ENCODE data around the gene PRAC1.

DNA sequence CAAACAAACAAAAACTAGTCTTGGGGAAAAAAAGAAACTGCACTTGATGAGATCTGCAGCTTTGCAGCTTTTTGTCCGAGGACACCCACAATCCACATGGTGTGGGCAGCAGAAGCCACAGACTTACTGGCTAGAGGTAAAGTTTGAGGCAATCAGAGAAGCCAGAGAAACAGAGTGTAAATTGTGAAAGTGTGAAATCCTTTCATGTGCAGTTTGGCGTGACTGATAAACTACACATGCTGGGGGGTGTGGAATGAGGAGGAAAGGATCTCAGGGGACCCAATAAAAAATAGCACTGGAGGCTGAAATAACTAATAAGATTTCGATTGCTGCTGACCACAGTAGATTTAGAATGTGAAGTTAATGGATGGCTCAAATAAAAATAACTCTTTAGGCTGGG is 48.6 kb upstream of the PRAC1 start:
- TF ChIP-seq CTCF (conservative IDR thresholded peaks at IDR 0.05 in 1 of 2, IDR thresholded peaks at IDR 0.05 in 1 of 2; ENCODE audit: low read depth in 1 of 2, low read length in 2 of 2): no peak
- TF ChIP-seq EZH2 (IDR thresholded peaks at IDR 0.05; ENCODE audit: low read length, missing control alignments): no peak

All from fibroblast of lung (primary cell).